Measurements from ENCODE around the gene OR11A1.

- TF ChIP-seq, protein P1, sequence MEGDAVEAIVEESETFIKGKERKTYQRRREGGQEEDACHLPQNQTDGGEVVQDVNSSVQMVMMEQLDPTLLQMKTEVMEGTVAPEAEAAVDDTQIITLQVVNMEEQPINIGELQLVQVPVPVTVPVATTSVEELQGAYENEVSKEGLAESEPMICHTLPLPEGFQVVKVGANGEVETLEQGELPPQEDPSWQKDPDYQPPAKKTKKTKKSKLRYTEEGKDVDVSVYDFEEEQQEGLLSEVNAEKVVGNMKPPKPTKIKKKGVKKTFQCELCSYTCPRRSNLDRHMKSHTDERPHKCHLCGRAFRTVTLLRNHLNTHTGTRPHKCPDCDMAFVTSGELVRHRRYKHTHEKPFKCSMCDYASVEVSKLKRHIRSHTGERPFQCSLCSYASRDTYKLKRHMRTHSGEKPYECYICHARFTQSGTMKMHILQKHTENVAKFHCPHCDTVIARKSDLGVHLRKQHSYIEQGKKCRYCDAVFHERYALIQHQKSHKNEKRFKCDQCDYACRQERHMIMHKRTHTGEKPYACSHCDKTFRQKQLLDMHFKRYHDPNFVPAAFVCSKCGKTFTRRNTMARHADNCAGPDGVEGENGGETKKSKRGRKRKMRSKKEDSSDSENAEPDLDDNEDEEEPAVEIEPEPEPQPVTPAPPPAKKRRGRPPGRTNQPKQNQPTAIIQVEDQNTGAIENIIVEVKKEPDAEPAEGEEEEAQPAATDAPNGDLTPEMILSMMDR (IDR thresholded peaks at IDR 0.05), result no peak
- no peak for TF ChIP-seq POLR2A (IDR thresholded peaks at IDR 0.05)
Observed at GRCh38 chr6:29414588-29414987, 42.3 kb downstream of the OR11A1 start, which contains the start of gene OR12D1.
